HCT116 (cell line): ENCODE measurements around the gene PDILT. TPM values are rescaled to one million over a fixed set of nuclear protein-coding genes. Genes with fewer than 3 reads are reported as not detected.

ENCODE experiments used
- ATAC-seq: fragments of 200-7000 bp; cut with Tn5 transposase; 2 replicates; pipeline ENCODE4 v1.9.1; 2020; ENCODE audit warnings: mild to moderate bottlenecking, moderate library complexity
- BruUV-seq: library from RNA; stranded (reverse); fragments of 400-500 nt; replicated peaks from 2 replicates; lab custom pipeline; 2021; lab: Mats Ljungman, UMichigan
- CTCF ChIA-PET: fragments of 300-600 bp; sonication (Branson Sonifier 250); formaldehyde crosslinking; loops from one replicate; lab custom pipeline; 2021; ENCODE audit warnings: antibody characterized with exemption; lab: Charles Lee
- POLR2A ChIA-PET: fragments of 300-600, 350-600 bp; sonication (Branson Sonifier 250); formaldehyde crosslinking; loops from one replicate; lab custom pipeline; 2021; ENCODE audit warnings: antibody characterized with exemption; lab: Charles Lee
- RAD21 ChIA-PET, 2 experiments: fragments of 300-600 bp; sonication (Branson Sonifier 250); formaldehyde crosslinking; loops; one replicate each; lab custom pipeline; 2023; ENCODE audit warnings: low total read pairs in 2 of 2; ENCODE audit not compliant: uncharacterized antibody in 2 of 2, unreplicated experiment in 2 of 2, low non-redundant PET in 1 of 2; lab: Charles Lee
- DNase-seq: peaks from one replicate; pipeline ENCODE4 v3.0.0-alpha.2; 2010; ENCODE audit warnings: low read depth, low spot score
- H2AFZ ChIP-seq: fragments of 200-600 bp; shearing (Covaris generic), sonication (generic); 2 replicates; pipeline ENCODE4 v1.6.1; 2017; ENCODE audit warnings: low read depth, mixed run types, mixed read lengths, antibody characterized with exemption, low read length; ENCODE audit not compliant: poor library complexity, severe bottlenecking
- H3K27ac ChIP-seq: 2 replicates; pipeline ENCODE4 v1.5.1; 2012; ENCODE audit warnings: low read depth, low read length
- H3K27me3 ChIP-seq: fragments of 200-600 bp; sonication (generic); 2 replicates; pipeline ENCODE4 v1.6.1; 2016; ENCODE audit warnings: mixed run types, low read length, mixed read lengths; ENCODE audit not compliant: insufficient read depth
- H3K36me3 ChIP-seq, 2 experiments: fragments of 200-500 bp in 1 of 2; fragments of 200-600 bp in 1 of 2; sonication (Bioruptor generic) in 1 of 2; sonication (generic) in 1 of 2; 2 replicates each; pipeline versions ENCODE4 v1.5.1 to v1.6.1; 2014 to 2016; ENCODE audit warnings: low read length in 2 of 2, inconsistent platforms in 1 of 2, mixed read lengths in 1 of 2, mixed run types in 1 of 2; ENCODE audit not compliant: insufficient read depth in 2 of 2, control insufficient read depth in 1 of 2
- H3K4me1 ChIP-seq, 2 experiments: fragments of 200-600 bp in 1 of 2; sonication (generic) in 1 of 2; 2 replicates each; pipeline versions ENCODE4 v1.5.1 to v1.6.1; 2012 to 2017; ENCODE audit warnings: low read length in 2 of 2, inconsistent platforms in 1 of 2, mild to moderate bottlenecking in 1 of 2, mixed read lengths in 1 of 2, mixed run types in 1 of 2, moderate library complexity in 1 of 2; ENCODE audit not compliant: insufficient read depth in 2 of 2, control insufficient read depth in 1 of 2
- H3K4me2 ChIP-seq: fragments of 200-600 bp; sonication (generic); 2 replicates; pipeline ENCODE4 v1.6.1; 2017; ENCODE audit warnings: mixed run types, low read length, mixed read lengths
- H3K4me3 ChIP-seq, 2 experiments: fragments of 200-600 bp in 1 of 2; sonication (generic) in 1 of 2; replicated peaks in 1 of 2; 2 replicates each; pipeline ENCODE4 v1.5.1; 2011 to 2016; ENCODE audit warnings: low read length in 2 of 2, control low read depth in 1 of 2, low read depth in 1 of 2, mild to moderate bottlenecking in 1 of 2, mixed read lengths in 1 of 2, mixed run types in 1 of 2
- H3K79me2 ChIP-seq: fragments of 200-600 bp; sonication (generic); 2 replicates; pipeline ENCODE4 v1.6.1; 2017; ENCODE audit warnings: mild to moderate bottlenecking, mixed run types, low read length, moderate library complexity, mixed read lengths; ENCODE audit not compliant: insufficient read depth
- H3K9ac ChIP-seq: fragments of 200-600 bp; sonication (generic); 2 replicates; pipeline ENCODE4 v1.6.1; 2016; ENCODE audit warnings: low read length, mixed read lengths
- H3K9me2 ChIP-seq: fragments of 200-600 bp; sonication (generic), shearing (Covaris generic); 2 replicates; pipeline ENCODE4 v1.6.1; 2017; ENCODE audit warnings: mixed run types, mild to moderate bottlenecking, moderate library complexity; ENCODE audit not compliant: insufficient read depth
- H3K9me3 ChIP-seq, 2 experiments: fragments of 200-500 bp in 1 of 2; fragments of 200-600 bp in 1 of 2; sonication (Bioruptor generic) in 1 of 2; sonication (generic) in 1 of 2; 2 replicates each; pipeline ENCODE4 v1.6.1; 2014 to 2017; ENCODE audit warnings: low read length in 2 of 2, mixed read lengths in 2 of 2, inconsistent platforms in 1 of 2, low read depth in 1 of 2, mild to moderate bottlenecking in 1 of 2, mixed run types in 1 of 2, moderate library complexity in 1 of 2; ENCODE audit not compliant: control insufficient read depth in 1 of 2, insufficient read depth in 1 of 2
- H4K20me1 ChIP-seq: fragments of 200-600 bp; sonication (generic), shearing (Covaris generic); 2 replicates; pipeline ENCODE4 v1.6.1; 2017; ENCODE audit warnings: mixed run types, mild to moderate bottlenecking, moderate library complexity; ENCODE audit not compliant: insufficient read depth
- EGR1 ChIP-seq: IDR thresholded peaks from 2 replicates; pipeline ENCODE4 v1.6.1; 2012; ENCODE audit warnings: low read depth
- ELF1 ChIP-seq: IDR thresholded peaks from 2 replicates; pipeline ENCODE4 v1.6.1; 2012; ENCODE audit warnings: low read depth, borderline replicate concordance
- EZH2phosphoT487 ChIP-seq: fragments of 200-600 bp; IDR thresholded peaks from 2 replicates; pipeline ENCODE4 v1.6.1; 2018; ENCODE audit warnings: antibody characterized with exemption, borderline replicate concordance
- JUND ChIP-seq: IDR thresholded peaks from 2 replicates; pipeline ENCODE4 v1.6.1; 2012
- MAX ChIP-seq: IDR thresholded peaks from 2 replicates; pipeline ENCODE4 v1.6.1; 2012
- POLR2A ChIP-seq: IDR thresholded peaks from 2 replicates; pipeline ENCODE4 v1.7.0; 2011; ENCODE audit warnings: borderline replicate concordance; ENCODE audit not compliant: insufficient read depth, insufficient read length; ENCODE audit errors: extremely low read depth
- RAD21 ChIP-seq: IDR thresholded peaks from 2 replicates; pipeline ENCODE4 v1.6.1; 2012; ENCODE audit warnings: low read depth, mild to moderate bottlenecking
- SIN3A ChIP-seq: IDR thresholded peaks from 2 replicates; pipeline ENCODE4 v1.6.1; 2012; ENCODE audit warnings: low read depth
- SP1 ChIP-seq: IDR thresholded peaks from 2 replicates; pipeline ENCODE4 v1.6.1; 2012; ENCODE audit warnings: low read depth
- SRF ChIP-seq: IDR thresholded peaks from 2 replicates; pipeline ENCODE4 v1.6.1; 2012; ENCODE audit warnings: low read depth
- ZBTB33 ChIP-seq: IDR thresholded peaks from 2 replicates; pipeline ENCODE4 v1.6.1; 2011; ENCODE audit warnings: mild to moderate bottlenecking, low read length, moderate library complexity; ENCODE audit not compliant: insufficient replicate concordance; ENCODE audit errors: extremely low read depth
- ZNF274 ChIP-seq: fragments of 200-500 bp; sonication (Bioruptor generic); IDR thresholded peaks from 2 replicates; pipeline ENCODE4 v1.6.1; 2014; ENCODE audit warnings: mild to moderate bottlenecking, low read depth, low read length, inconsistent platforms
- intact Hi-C: fragments of 100-400 bp; cut with micrococcal nuclease; formaldehyde crosslinking; loops from 2 replicates; pipeline ENCODE4 v1.10.0; 2022
- total RNA-seq: library from RNA; stranded (reverse); gene quantifications from one replicate; pipeline ENCODE4 v1.2.1, GENCODE V29; 2021; ENCODE audit not compliant: unreplicated experiment

Gene PDILT
- total RNA-seq, 1 experiment from 2014 or later, result not detected

- ChIA-PET POLR2A (no interaction called here), RAD21 (no interaction called here), CTCF (no interaction called here)
- Histone ChIP-seq H3K27ac (no peak overlapping the region), H3K9ac (no peak overlapping the region), H2AFZ (no peak overlapping the region), H3K36me3 (no peaks in the 10 kb centered on the region), H3K4me2 (no peak overlapping the region), H3K9me2 (no peaks in the 10 kb centered on the region), H3K79me2 (no peaks in the 10 kb centered on the region), H4K20me1 (no peaks in the 10 kb centered on the region), H3K9me3 (no peaks in the 10 kb centered on the region), H3K4me1 (no peaks in the 10 kb centered on the region; a peak in 1 of 4 replicates), H3K27me3 (no peaks in the 10 kb centered on the region), H3K4me3 (no peak overlapping the region)
- TF ChIP-seq MAX (no peak), ELF1 (no peak), ZNF274 (no peak), SP1 (no peak), RAD21 (no peak), SIN3A (no peak), ZBTB33 (no peak), EZH2phosphoT487 (no peak), POLR2A (no peak), JUND (no peak), SRF (no peak), EGR1 (no peak)
- DNase-seq (no peak), ATAC-seq (no peak)
- BruUV-seq, result no TSS peak
- intact Hi-C loops, result no loop called here
These were observed 3.0 kb downstream of the PDILT start for GRCh38 chr16:20401475-20402016.
